Measurements from ENCODE around the gene KANSL1. TPM values are rescaled to one million over a fixed set of nuclear protein-coding genes. Genes with fewer than 3 reads are reported as not detected.

Gene KANSL1
- total RNA-seq, 4 donors from 2014 or later, result 53.8 to 107 (median 60.6) TPM

DNA sequence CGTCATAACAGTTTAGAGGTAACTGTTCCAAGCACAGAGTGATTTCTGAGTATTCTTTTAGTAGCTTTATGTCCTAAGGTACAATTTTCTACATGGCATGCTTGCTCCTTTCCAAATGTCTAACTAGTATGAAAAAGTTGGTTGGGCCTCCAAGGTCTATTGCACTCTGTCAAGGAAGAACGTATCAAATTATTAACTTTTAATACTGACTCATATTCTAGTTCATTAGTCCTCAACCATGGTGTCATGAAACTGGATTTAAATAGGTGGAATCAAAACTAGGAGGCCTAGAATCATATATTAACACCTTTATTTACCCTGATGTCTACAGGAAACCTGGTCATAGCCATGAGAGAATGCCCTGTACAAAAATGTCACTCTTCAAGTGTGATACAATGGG, 132.8 kb downstream of the KANSL1 start:
- intact Hi-C loops (cut with DNase I; ENCODE audit: low total_unique reads), result no loop called here
- TF ChIP-seq POLR2A (IDR thresholded peaks at IDR 0.05), result no peak
- TF ChIP-seq CTCF (IDR thresholded peaks at IDR 0.05), result no peak
- WGBS, 2 donors, result 83 to 91% methylated on average over 2 of the region's 2 CpGs
- DNase-seq (ENCODE audit: low spot score in 2 of 2), result no peak
- no peak overlapping the region for H3K4me3 ChIP-seq (ENCODE audit: low read depth, poor library complexity, severe bottlenecking)

- intact Hi-C loops (cut with DNase I; ENCODE audit: low total_unique reads), result no loop called here
- 64 to 69% methylated on average over 6 of the region's 6 CpGs for whole genome bisulfite sequencing, 2 donors
Measured at GRCh38 chr17:46059486-46059885, 133.7 kb downstream of the KANSL1 start.

GRCh38 chr17:46057366-46057765, 135.9 kb downstream of the KANSL1 start:
- H3K4me3 ChIP-seq (ENCODE audit: low read depth, poor library complexity, severe bottlenecking), result no peak overlapping the region
- no peak for DNase-seq (ENCODE audit: low spot score in 2 of 2)
- no peak for TF ChIP-seq POLR2A (IDR thresholded peaks at IDR 0.05)
- TF ChIP-seq CTCF (IDR thresholded peaks at IDR 0.05), result no peak
- 92 to 95% methylated on average over 4 of the region's 4 CpGs for WGBS, 2 donors
- intact Hi-C loops (cut with DNase I; ENCODE audit: low total_unique reads), result no loop called here

More at GRCh38 chr17:46059486-46059885, 133.7 kb downstream of the KANSL1 start:
- no peak for DNase-seq (ENCODE audit: low spot score in 2 of 2)
- no peak overlapping the region for H3K4me3 ChIP-seq (ENCODE audit: low read depth, poor library complexity, severe bottlenecking)
- TF ChIP-seq POLR2A (IDR thresholded peaks at IDR 0.05), result no peak
- TF ChIP-seq CTCF (IDR thresholded peaks at IDR 0.05), result no peak

GRCh38 chr17:46056800-46057304, 136.4 kb downstream of the KANSL1 start:
- DNase-seq (ENCODE audit: low spot score in 2 of 2), result no peak
- intact Hi-C loops (cut with DNase I; ENCODE audit: low total_unique reads), result no loop called here
- no peak for TF ChIP-seq POLR2A (IDR thresholded peaks at IDR 0.05)
- no peak overlapping the region for H3K4me3 ChIP-seq (ENCODE audit: low read depth, poor library complexity, severe bottlenecking)
- 48 to 69% methylated on average over 4 of the region's 4 CpGs for WGBS, 2 donors

DNA sequence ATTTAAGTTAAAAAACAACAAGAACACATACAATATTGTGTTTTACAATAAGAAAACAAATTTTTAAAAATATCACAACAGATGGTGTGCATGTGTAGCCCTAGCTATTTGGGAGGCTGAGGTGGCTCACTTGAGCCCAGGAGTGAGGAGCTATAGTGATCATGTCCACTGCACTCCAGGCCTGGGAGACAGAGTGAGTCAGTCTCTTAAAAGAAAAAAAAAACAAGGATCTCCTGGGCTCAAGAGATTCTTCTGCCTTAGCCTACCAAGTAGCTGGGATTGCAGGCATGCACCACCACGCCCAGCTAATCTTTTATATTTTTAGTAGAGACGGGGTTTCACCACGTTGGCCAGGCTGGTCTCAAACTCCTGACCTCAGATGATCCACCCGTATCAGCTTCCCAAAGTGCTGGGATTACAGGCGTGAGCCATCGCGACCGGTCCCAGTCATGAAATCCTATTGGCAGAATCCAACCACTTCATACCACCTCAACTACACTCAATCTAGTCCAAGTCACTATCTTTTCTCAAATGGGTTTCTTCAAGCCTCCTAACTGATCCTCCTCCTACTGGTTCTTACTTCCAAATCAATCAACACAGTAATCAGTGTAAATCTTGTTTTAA, 139.2 kb downstream of the KANSL1 start:
- no peak for DNase-seq (ENCODE audit: low spot score in 2 of 2)
- 90 to 91% methylated on average over 8 of the region's 8 CpGs for WGBS, 2 donors
- intact Hi-C loops (cut with DNase I; ENCODE audit: low total_unique reads), result no loop called here
- TF ChIP-seq POLR2A (IDR thresholded peaks at IDR 0.05), result no peak
- no peak for TF ChIP-seq CTCF (IDR thresholded peaks at IDR 0.05)
- H3K4me3 ChIP-seq (ENCODE audit: low read depth, poor library complexity, severe bottlenecking), result no peak overlapping the region

DNA sequence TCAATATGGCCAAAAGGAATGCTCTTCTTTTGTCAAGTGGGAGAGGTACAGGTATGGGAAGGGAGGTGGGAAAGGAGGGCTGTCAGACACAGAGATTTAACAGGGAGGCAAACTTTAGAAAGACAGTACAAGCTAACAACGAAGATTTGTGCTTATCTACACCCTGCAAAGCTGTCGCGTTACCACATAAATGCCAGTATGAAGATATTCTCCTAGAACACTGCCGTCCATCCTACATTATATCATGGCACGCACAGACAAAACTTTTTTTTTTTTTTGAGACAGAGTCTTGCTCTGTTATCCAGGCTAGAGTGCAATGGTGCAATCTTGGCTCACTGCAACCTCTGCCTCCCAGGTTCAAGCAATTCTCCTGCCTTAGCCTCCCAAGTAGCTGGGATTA, 143.6 kb downstream of the KANSL1 start:
- intact Hi-C loops (cut with DNase I; ENCODE audit: low total_unique reads), result no loop called here
- no peak for DNase-seq (ENCODE audit: low spot score in 2 of 2)
- 95 to 98% methylated on average over 5 of the region's 5 CpGs for WGBS, 2 donors
- no peak overlapping the region for H3K4me3 ChIP-seq (ENCODE audit: low read depth, poor library complexity, severe bottlenecking)
- TF ChIP-seq POLR2A (IDR thresholded peaks at IDR 0.05) (no peak), CTCF (IDR thresholded peaks at IDR 0.05) (no peak)
